Naive thymus-derived CD4-positive, alpha-beta T cell (primary cell): ENCODE measurements around the gene OVCH1. TPM values are rescaled to one million over a fixed set of nuclear protein-coding genes. Genes with fewer than 3 reads are reported as not detected.

Experiments used
- ATAC-seq: fragments of 150-1000 bp; cut with Tn5 transposase; 2 replicates; pipeline ENCODE4 v1.10.0; 2021; ENCODE audit warnings: mild to moderate bottlenecking, moderate library complexity
- CTCF ChIA-PET: fragments of 350-600 bp; sonication (Branson Sonifier 250); formaldehyde crosslinking; loops from one replicate; lab custom pipeline; 2021; ENCODE audit warnings: antibody characterized with exemption; lab: Charles Lee
- POLR2A ChIA-PET: fragments of 350-600 bp; sonication (Branson Sonifier 250); formaldehyde crosslinking; loops from one replicate; lab custom pipeline; 2021; ENCODE audit warnings: antibody characterized with exemption, inconsistent platforms; lab: Charles Lee
- DNase-seq, 9 donors: peaks; one replicate each; pipeline versions ENCODE4 v3.0.0 to v3.0.0-alpha.2; 2020 to 2022; ENCODE audit warnings: mixed read lengths in 1 of 9
- H3K27ac ChIP-seq: one replicate; pipeline ENCODE4 v1.7.0; 2013; ENCODE audit warnings: mild to moderate bottlenecking, low read depth, low read length, moderate library complexity
- H3K27me3 ChIP-seq, 2 donors: one replicate each; pipeline ENCODE4 v1.7.0; 2013; ENCODE audit warnings: low read length in 2 of 2, mild to moderate bottlenecking in 2 of 2, moderate library complexity in 2 of 2; ENCODE audit not compliant: control insufficient read depth in 2 of 2, insufficient read depth in 2 of 2
- H3K36me3 ChIP-seq, 3 experiments: 1 replicate in 2 of 3; 2 replicates in 1 of 3; pipeline ENCODE4 v1.7.0; 2013; ENCODE audit warnings: low read length in 3 of 3, mild to moderate bottlenecking in 3 of 3, moderate library complexity in 1 of 3; ENCODE audit not compliant: insufficient read depth in 3 of 3, control insufficient read depth in 2 of 3
- H3K4me1 ChIP-seq, 2 donors: one replicate each; pipeline ENCODE4 v1.7.0; 2013; ENCODE audit warnings: low read length in 2 of 2, mild to moderate bottlenecking in 2 of 2, moderate library complexity in 1 of 2; ENCODE audit not compliant: control insufficient read depth in 2 of 2, insufficient read depth in 2 of 2
- H3K4me3 ChIP-seq: 2 replicates; pipeline ENCODE4 v1.7.0; 2013; ENCODE audit warnings: mild to moderate bottlenecking, low read length
- H3K9me3 ChIP-seq, 3 experiments: 1 replicate in 2 of 3; 2 replicates in 1 of 3; pipeline ENCODE4 v1.7.0; 2013; ENCODE audit warnings: low read length in 3 of 3; ENCODE audit not compliant: control insufficient read depth in 2 of 3
- H3K27ac Mint-ChIP-seq, 9 donors: one replicate each; pipeline ENCODE4 v1.8.0; 2020 to 2022; ENCODE audit warnings: mixed read lengths in 9 of 9, mild to moderate bottlenecking in 8 of 9, moderate library complexity in 5 of 9, inconsistent platforms in 2 of 9
- H3K27me3 Mint-ChIP-seq, 5 donors: one replicate each; pipeline ENCODE4 v1.8.0; 2021 to 2022; ENCODE audit warnings: mixed read lengths in 5 of 5, mild to moderate bottlenecking in 1 of 5
- H3K36me3 Mint-ChIP-seq, 5 donors: one replicate each; pipeline ENCODE4 v1.8.0; 2020 to 2022; ENCODE audit warnings: mixed read lengths in 5 of 5, mild to moderate bottlenecking in 3 of 5, inconsistent platforms in 1 of 5
- H3K4me1 Mint-ChIP-seq, 7 donors: one replicate each; pipeline ENCODE4 v1.8.0; 2020 to 2022; ENCODE audit warnings: mixed read lengths in 7 of 7, mild to moderate bottlenecking in 3 of 7, inconsistent platforms in 1 of 7
- H3K4me3 Mint-ChIP-seq, 10 donors: one replicate each; pipeline ENCODE4 v1.8.0; 2020 to 2022; ENCODE audit warnings: mild to moderate bottlenecking in 10 of 10, mixed read lengths in 10 of 10, moderate library complexity in 6 of 10, inconsistent platforms in 2 of 10
- H3K9me3 Mint-ChIP-seq, 11 donors: one replicate each; pipeline ENCODE4 v1.8.0; 2020 to 2022; ENCODE audit warnings: mixed read lengths in 11 of 11, mild to moderate bottlenecking in 4 of 11, inconsistent platforms in 1 of 11, moderate library complexity in 1 of 11
- intact Hi-C, 2 donors: fragments of 100-400 bp; cut with micrococcal nuclease; formaldehyde crosslinking; loops; one replicate each; pipeline ENCODE4 v1.15.1; 2023
- polyA plus RNA-seq, 2 donors: library from polyadenylated mRNA; unstranded; fragments of 300-500 nt; fragmentation: Illumina TruSeq; gene quantifications; one replicate each; pipeline ENCODE4 v1.2.3, GENCODE V29; 2021
- total RNA-seq, 6 experiments: library from RNA in 5 of 6; stranded (reverse) in 5 of 6; gene quantifications; 1 replicate in 5 of 6; 2 replicates in 1 of 6; pipeline ENCODE4 v1.2.3 and lab custom pipeline; 2021 to 2026

Gene OVCH1
- total and polyA plus RNA-seq, 7 experiments from 2014 or later = not detected

DNA sequence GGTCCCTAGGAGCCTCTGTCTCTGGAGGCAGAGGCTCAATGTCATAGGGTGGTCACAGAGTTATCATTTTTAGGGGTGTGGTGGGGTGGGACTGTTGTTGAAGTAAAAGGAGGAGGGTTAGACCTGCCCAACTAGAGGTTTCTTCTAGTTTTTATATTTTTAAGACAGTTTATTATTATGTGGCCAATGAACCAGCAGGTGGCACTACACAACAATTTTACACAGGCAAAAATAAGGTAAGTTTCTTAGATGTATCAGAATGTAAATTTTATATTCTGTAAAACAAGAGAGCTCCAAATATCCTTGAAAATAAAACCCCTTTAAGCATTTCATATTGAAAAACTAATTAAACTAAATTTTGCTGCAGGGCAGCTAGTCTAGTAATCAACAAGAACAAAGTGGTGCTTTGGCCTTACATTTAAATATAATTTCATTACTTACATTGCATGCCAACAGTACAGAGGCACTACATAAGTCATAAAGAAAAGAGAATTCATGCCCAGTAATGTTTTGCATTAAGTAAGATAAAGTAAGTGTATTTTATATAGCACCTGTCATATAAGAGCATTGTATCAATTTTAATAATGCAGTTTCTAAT lies 22.2 kb upstream of the OVCH1 start:
- POLR2A ChIA-PET = interaction anchor here (0.8 kb wide), 1 partner anchor 208 kb away, joined by 3 read pairs; no protein-coding TSS in a partner anchor
- H3K27ac ChIP-seq = no peak overlapping the region
- peak in 5 of 9 donors; percentile 10 to 34 (median 22) for DNase-seq

DNA sequence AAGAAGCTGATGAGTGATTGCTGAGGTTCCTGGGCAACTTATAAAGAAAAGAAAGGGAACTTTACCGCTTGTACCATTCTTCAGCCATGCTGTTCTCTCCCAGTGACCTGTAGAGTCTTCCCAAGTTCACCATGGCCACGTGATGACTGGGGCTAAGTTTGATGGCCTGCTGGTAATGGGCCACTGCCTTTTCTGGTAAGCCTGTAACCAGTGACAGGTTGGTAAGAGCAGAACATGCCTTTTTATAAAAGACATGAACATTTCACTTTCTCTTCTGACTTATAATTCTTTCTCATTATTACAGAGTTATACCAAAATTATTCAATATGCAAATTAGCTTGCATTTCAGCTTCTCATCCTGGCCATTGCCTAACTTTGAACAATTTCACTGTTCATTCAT lies 20.9 kb upstream of the OVCH1 start:
- ChIA-PET CTCF (interaction anchor here (0.6 to 2.7 kb wide), 3 partner anchors 505 to 1296 kb away, joined by 3 to 13 read pairs (median 6); no protein-coding TSS in a partner anchor), POLR2A (interaction anchor here (1.1 kb wide), 1 partner anchor 12 kb away, joined by 3 read pairs; no protein-coding TSS in a partner anchor)
- Histone ChIP-seq H3K36me3 (no peaks in the 10 kb centered on the region), H3K27ac (no peak overlapping the region), H3K27me3 (no peaks in the 10 kb centered on the region), H3K4me3 (no peak overlapping the region), H3K9me3 (no peaks in the 10 kb centered on the region), H3K4me1 (no peaks in the 10 kb centered on the region)
- Mint-ChIP-seq H3K36me3 (no peaks in the 10 kb centered on the region), H3K9me3 (no peaks in the 10 kb centered on the region), H3K27me3 (peaks cover 7 to 14% (median 12%) of the 10 kb centered on the region in 5 donors), H3K27ac (no peak overlapping the region), H3K4me1 (no peaks in the 10 kb centered on the region), H3K4me3 (no peak overlapping the region)
- DNase-seq (no peak), ATAC-seq (no peak)
- intact Hi-C loops = no loop called here

More for the DNA sequence above, 22.2 kb upstream of the OVCH1 start:
- Mint-ChIP-seq H3K27ac (no peak overlapping the region), H3K36me3 (no peaks in the 10 kb centered on the region), H3K27me3 (peaks cover 2 to 11% (median 8%) of the 10 kb centered on the region in 5 donors), H3K9me3 (no peaks in the 10 kb centered on the region), H3K4me1 (no peaks in the 10 kb centered on the region), H3K4me3 (no peak overlapping the region)
- Histone ChIP-seq H3K27me3 (no peaks in the 10 kb centered on the region), H3K9me3 (no peaks in the 10 kb centered on the region), H3K4me1 (no peaks in the 10 kb centered on the region), H3K36me3 (no peaks in the 10 kb centered on the region), H3K4me3 (no peak overlapping the region)
- CTCF ChIA-PET = interaction anchor here (1.2 to 2.7 kb wide), 2 partner anchors 1288 to 1322 kb away, joined by 3 to 13 read pairs; no protein-coding TSS in a partner anchor
- no peak for ATAC-seq
- intact Hi-C loops = loop anchor here (1.0 kb wide), 2 partner anchors 1288 to 1325 kb away; no protein-coding TSS in a partner anchor

DNA sequence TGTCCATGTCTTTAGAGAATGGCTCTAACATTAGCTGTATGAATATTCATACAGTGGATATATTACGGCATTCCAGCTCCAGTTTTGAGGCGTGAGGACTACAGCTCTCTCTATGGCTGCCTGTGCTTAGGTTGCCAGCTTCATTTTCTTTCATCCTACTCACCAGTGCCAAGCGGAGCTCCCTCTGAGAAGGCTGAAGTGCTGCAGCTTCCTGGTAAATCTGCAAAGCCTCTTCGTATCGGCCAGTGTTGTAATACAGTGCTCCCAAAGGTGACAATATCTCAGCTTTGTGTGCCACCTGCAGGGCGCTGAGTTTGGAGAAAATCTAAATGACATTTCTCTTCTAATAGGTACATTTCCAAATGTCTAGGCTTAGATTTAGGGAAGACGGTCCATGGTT lies 19.8 kb upstream of the OVCH1 start:
- ChIA-PET CTCF (interaction anchor here (1.1 kb wide), 1 partner anchor 9 kb away, joined by 3 read pairs; no protein-coding TSS in a partner anchor), POLR2A (interaction anchor here (0.7 kb wide), 1 partner anchor 218 kb away, joined by 3 read pairs; no protein-coding TSS in a partner anchor)
- Mint-ChIP-seq H3K27ac (no peak overlapping the region), H3K4me3 (no peak overlapping the region), H3K4me1 (no peaks in the 10 kb centered on the region), H3K36me3 (no peaks in the 10 kb centered on the region), H3K27me3 (peaks cover 7 to 14% (median 12%) of the 10 kb centered on the region in 5 donors), H3K9me3 (no peaks in the 10 kb centered on the region)
- Histone ChIP-seq H3K36me3 (no peaks in the 10 kb centered on the region), H3K9me3 (no peaks in the 10 kb centered on the region), H3K4me3 (no peak overlapping the region), H3K27me3 (no peaks in the 10 kb centered on the region), H3K27ac (no peak overlapping the region), H3K4me1 (no peaks in the 10 kb centered on the region)
- no peak for DNase-seq
- ATAC-seq = no peak
- intact Hi-C loops = loop anchor here (1.0 to 2.0 kb wide), 3 partner anchors 208 to 444 kb away; no protein-coding TSS in a partner anchor

DNA sequence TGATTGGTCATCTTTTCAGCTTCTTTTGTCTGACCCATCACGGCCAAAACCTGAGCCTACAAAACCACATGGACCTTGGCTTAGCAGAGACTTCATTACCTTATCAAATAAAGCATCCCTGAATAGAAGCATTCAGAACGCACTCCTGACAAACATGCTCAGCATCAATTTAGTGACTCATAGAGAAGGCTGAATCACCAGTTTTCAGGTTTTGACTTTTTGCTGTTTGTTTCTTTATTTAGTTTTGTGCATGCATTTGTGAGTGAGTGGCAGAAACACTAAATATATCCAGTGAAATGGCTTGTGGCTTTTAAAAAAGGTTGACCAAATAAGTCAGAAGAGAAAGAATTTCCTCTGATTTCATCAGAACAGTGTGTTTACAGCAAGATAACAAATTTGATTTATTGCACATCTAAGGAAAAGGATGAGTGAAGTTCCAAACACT lies 19.0 kb upstream of the OVCH1 start:
- CTCF ChIA-PET = interaction anchor here (1.1 kb wide), 1 partner anchor 10 kb away, joined by 3 read pairs; no protein-coding TSS in a partner anchor
- no peak overlapping the region for H3K27ac Mint-ChIP-seq

DNA sequence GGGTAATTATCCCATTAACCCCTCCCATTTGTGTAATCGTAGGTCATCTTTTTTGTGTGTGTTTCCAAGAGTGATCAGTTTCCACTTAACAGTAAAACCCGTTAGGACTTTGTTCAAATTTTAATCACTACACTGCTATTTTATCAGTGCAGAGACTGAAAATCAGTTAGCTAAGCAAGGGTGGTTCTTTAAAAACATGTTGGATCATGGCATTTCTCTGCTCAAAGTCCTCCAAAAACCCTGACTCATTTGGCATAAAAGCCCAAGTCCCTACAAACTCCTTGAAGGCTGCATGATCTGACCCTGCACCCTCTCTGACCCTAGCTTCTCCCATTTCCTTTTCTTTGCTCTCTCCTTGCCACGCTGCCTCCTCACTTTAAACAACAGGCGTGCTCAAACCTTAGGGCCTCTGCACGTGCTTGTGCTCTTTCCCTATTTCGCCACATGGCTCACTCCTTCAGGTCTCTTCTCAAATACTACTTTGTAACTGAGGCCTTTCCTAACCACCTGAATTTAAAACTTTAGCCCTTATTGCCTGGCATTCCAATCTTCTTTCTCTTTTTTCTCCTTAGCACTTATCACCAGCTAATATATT lies 13.2 kb upstream of the OVCH1 start:
- Mint-ChIP-seq H3K4me1 (no peaks in the 10 kb centered on the region), H3K4me3 (no peak overlapping the region), H3K27ac (no peak overlapping the region), H3K27me3 (peaks cover 10 to 36% (median 30%) of the 10 kb centered on the region in 5 donors), H3K36me3 (no peaks in the 10 kb centered on the region), H3K9me3 (no peaks in the 10 kb centered on the region)
- intact Hi-C loops = no loop called here
- no peak for DNase-seq
- no peaks in the 10 kb centered on the region for H3K4me1 ChIP-seq
- CTCF ChIA-PET = no interaction called here
- no peaks in the 10 kb centered on the region for H3K36me3 ChIP-seq
- ATAC-seq = no peak
- no peaks in the 10 kb centered on the region for H3K27me3 ChIP-seq
- no peaks in the 10 kb centered on the region for H3K9me3 ChIP-seq
- POLR2A ChIA-PET = no interaction called here
- no peak overlapping the region for H3K4me3 ChIP-seq
- H3K27ac ChIP-seq = no peak overlapping the region

More for the DNA sequence above, 19.0 kb upstream of the OVCH1 start:
- POLR2A ChIA-PET = no interaction called here
- Mint-ChIP-seq H3K4me1 (no peaks in the 10 kb centered on the region), H3K36me3 (no peaks in the 10 kb centered on the region), H3K27me3 (peaks cover 7 to 14% (median 12%) of the 10 kb centered on the region in 5 donors), H3K9me3 (no peaks in the 10 kb centered on the region), H3K4me3 (no peak overlapping the region)
- Histone ChIP-seq H3K27me3 (no peaks in the 10 kb centered on the region), H3K9me3 (no peaks in the 10 kb centered on the region), H3K4me3 (no peak overlapping the region), H3K36me3 (no peaks in the 10 kb centered on the region), H3K4me1 (no peaks in the 10 kb centered on the region), H3K27ac (no peak overlapping the region)
- DNase-seq (no peak), ATAC-seq (no peak)
- intact Hi-C loops = loop anchor here in 1 of 2 donors (2.0 kb wide), 1 partner anchor 208 kb away; no protein-coding TSS in a partner anchor

DNA sequence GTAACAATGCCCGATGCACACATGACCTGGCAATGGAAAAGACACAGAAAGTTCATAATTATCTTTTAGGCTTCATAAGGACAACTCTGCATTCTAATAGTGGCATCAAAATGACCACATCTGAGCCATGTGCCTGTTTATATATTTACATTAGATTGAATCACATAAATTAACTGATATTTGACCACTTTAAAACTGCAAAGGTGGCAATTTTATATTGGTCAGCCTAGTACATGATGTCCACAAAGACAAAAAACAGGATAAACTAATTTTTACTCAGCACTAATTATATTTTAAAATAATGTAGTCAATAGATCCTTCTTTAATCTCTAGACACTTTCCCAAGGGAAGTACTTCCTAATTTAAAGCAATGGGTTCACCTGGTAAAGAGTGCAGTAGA lies 12.0 kb upstream of the OVCH1 start:
- H3K4me1 Mint-ChIP-seq = no peaks in the 10 kb centered on the region
- H3K27ac Mint-ChIP-seq = no peak overlapping the region
- no peaks in the 10 kb centered on the region for H3K9me3 Mint-ChIP-seq
- H3K4me3 ChIP-seq = no peak overlapping the region
- H3K27me3 ChIP-seq = no peaks in the 10 kb centered on the region
- ChIA-PET CTCF (interaction anchor here (0.6 kb wide), 1 partner anchor 32 kb away, joined by 3 read pairs; no protein-coding TSS in a partner anchor), POLR2A (no interaction called here)
- H3K4me1 ChIP-seq = no peaks in the 10 kb centered on the region
- H3K4me3 Mint-ChIP-seq = no peak overlapping the region
- H3K36me3 Mint-ChIP-seq = no peaks in the 10 kb centered on the region
- no peak overlapping the region for H3K27ac ChIP-seq
- H3K27me3 Mint-ChIP-seq = peaks cover 11 to 26% (median 22%) of the 10 kb centered on the region in 5 donors
- ATAC-seq = no peak
- no peak for DNase-seq
- no peaks in the 10 kb centered on the region for H3K9me3 ChIP-seq
- intact Hi-C loops = no loop called here
- no peaks in the 10 kb centered on the region for H3K36me3 ChIP-seq
